Spinal cord (tissue), 4 donors: ENCODE measurements around the gene ELAVL3. TPM values are rescaled to one million over a fixed set of nuclear protein-coding genes. Genes with fewer than 3 reads are reported as not detected.

Experiments
- polyA plus RNA-seq, 2 donors: library from polyadenylated mRNA; unstranded; fragments of 120-200 nt; gene quantifications; one replicate each; pipeline ENCODE4 v1.2.1, GENCODE V29; 2013; ENCODE audit not compliant: insufficient read length in 2 of 2
- small RNA-seq: library from RNA; depleted of rRNA; stranded (forward); fragments of <200 nt; gene quantifications from one replicate; pipeline ENCODE3, GENCODE V24; 2014; ENCODE audit warnings: low replicate concordance
- total RNA-seq, 2 donors: library from RNA; depleted of rRNA in 1 of 2; stranded (reverse); fragments of 120-200 nt in 1 of 2; fragments of >200 nt in 1 of 2; gene quantifications; one replicate each; pipeline versions ENCODE4 v1.2.3 to v1.2.4, GENCODE V29; 2013 to 2014

The ELAVL3 gene
- total and polyA plus RNA-seq, 4 donors: 25.8 to 153 (median 108) TPM

Small RNA genes within 50 kb of the gene (small RNA-seq; reads per million reads assigned to genes)
- gene MIR7974 (not detected), gene RF00019 (not detected), gene RN7SL833P (0.95 reads per million, percentile 78 among the genes with 10 or more reads in this experiment)

Other genes with a start within 250 kb of the ELAVL3 start
- not detected for gene ANGPTL8, start 241.4 kb downstream of the ELAVL3 start, total RNA-seq
- 1 to 10 TPM in 1 of 2 donors, under 1 TPM in 1; 0.71 to 2.3 TPM for gene ANGPTL8, start 241.4 kb downstream of the ELAVL3 start, polyA plus RNA-seq
- 10 to 100 TPM; 16.5 to 42.7 TPM for gene DOCK6, start 218.5 kb downstream of the ELAVL3 start, total RNA-seq
- 10 to 100 TPM; 51.8 to 71.2 TPM for gene DOCK6, start 218.5 kb downstream of the ELAVL3 start, polyA plus RNA-seq
- gene TSPAN16, start 184.9 kb downstream of the ELAVL3 start, total RNA-seq: not detected
- under 1 TPM in 1 of 2 donors, not detected in 1; 0.36 TPM for gene TSPAN16, start 184.9 kb downstream of the ELAVL3 start, polyA plus RNA-seq
- 10 to 100 TPM; 14.2 to 27.0 TPM for gene RAB3D, start 141.4 kb downstream of the ELAVL3 start, total RNA-seq
- 10 to 100 TPM; 13.2 to 17.5 TPM for gene RAB3D, start 141.4 kb downstream of the ELAVL3 start, polyA plus RNA-seq
- 100 to 1,000 TPM in 1 of 2 donors, 10 to 100 TPM in 1; 59.3 to 161 TPM for gene TMEM205, start 134.8 kb downstream of the ELAVL3 start, total RNA-seq
- 100 to 1,000 TPM; 120 to 125 TPM for gene TMEM205, start 134.8 kb downstream of the ELAVL3 start, polyA plus RNA-seq
- 10 to 100 TPM; 14.9 to 37.6 TPM for gene CCDC159, start 134.5 kb downstream of the ELAVL3 start, total RNA-seq
- 10 to 100 TPM; 40.4 to 52.2 TPM for gene CCDC159, start 134.5 kb downstream of the ELAVL3 start, polyA plus RNA-seq
- gene PLPPR2, start 125.6 kb downstream of the ELAVL3 start, total RNA-seq: 10 to 100 TPM; 30.4 to 30.7 TPM
- gene PLPPR2, start 125.6 kb downstream of the ELAVL3 start, polyA plus RNA-seq: 100 to 1,000 TPM; 183 to 215 TPM
- 1 to 10 TPM in 1 of 2 donors, under 1 TPM in 1; 0.50 to 2.6 TPM for gene SWSAP1, start 106.4 kb downstream of the ELAVL3 start, total RNA-seq
- gene SWSAP1, start 106.4 kb downstream of the ELAVL3 start, polyA plus RNA-seq: 1 to 10 TPM; 2.3 to 2.5 TPM
- 1 to 10 TPM; 4.0 to 6.3 TPM for gene EPOR, start 96.7 kb downstream of the ELAVL3 start, total RNA-seq
- gene EPOR, start 96.7 kb downstream of the ELAVL3 start, polyA plus RNA-seq: 1 to 10 TPM; 5.9 to 8.0 TPM
- 1 to 10 TPM; 1.5 to 4.7 TPM for gene RGL3, start 61.7 kb downstream of the ELAVL3 start, total RNA-seq
- 1 to 10 TPM; 8.0 to 9.9 TPM for gene RGL3, start 61.7 kb downstream of the ELAVL3 start, polyA plus RNA-seq
- 1 to 10 TPM in 1 of 2 donors, under 1 TPM in 1; 0.79 to 5.3 TPM for gene ODAD3, start 45.9 kb downstream of the ELAVL3 start, total RNA-seq
- gene ODAD3, start 45.9 kb downstream of the ELAVL3 start, polyA plus RNA-seq: 1 to 10 TPM; 5.2 to 7.1 TPM
- 100 to 1,000 TPM in 1 of 2 donors, 10 to 100 TPM in 1; 55.9 to 132 TPM for gene PRKCSH, start 45.4 kb downstream of the ELAVL3 start, total RNA-seq
- 100 to 1,000 TPM; 226 to 290 TPM for gene PRKCSH, start 45.4 kb downstream of the ELAVL3 start, polyA plus RNA-seq
- gene ZNF653, start 24.8 kb upstream of the ELAVL3 start, total RNA-seq: 10 to 100 TPM in 1 of 2 donors, 1 to 10 TPM in 1; 5.8 to 10.9 TPM
- gene ZNF653, start 24.8 kb upstream of the ELAVL3 start, polyA plus RNA-seq: 10 to 100 TPM; 21.0 to 21.4 TPM
- 10 to 100 TPM; 31.1 to 42.8 TPM for gene ECSIT, start 48.1 kb upstream of the ELAVL3 start, total RNA-seq
- gene ECSIT, start 48.1 kb upstream of the ELAVL3 start, polyA plus RNA-seq: 10 to 100 TPM; 71.0 to 77.8 TPM
- 10 to 100 TPM in 1 of 2 donors, 1 to 10 TPM in 1; 3.7 to 11.2 TPM for gene CNN1, start 57.8 kb upstream of the ELAVL3 start, total RNA-seq
- 1 to 10 TPM; 3.6 to 4.2 TPM for gene CNN1, start 57.8 kb upstream of the ELAVL3 start, polyA plus RNA-seq
- gene ELOF1, start 78.2 kb upstream of the ELAVL3 start, total RNA-seq: 10 to 100 TPM; 18.3 to 59.7 TPM
- 10 to 100 TPM; 75.0 to 79.8 TPM for gene ELOF1, start 78.2 kb upstream of the ELAVL3 start, polyA plus RNA-seq
- gene ACP5, start 96.6 kb upstream of the ELAVL3 start, total RNA-seq: 1 to 10 TPM; 4.4 to 8.0 TPM
- gene ACP5, start 96.6 kb upstream of the ELAVL3 start, polyA plus RNA-seq: 1 to 10 TPM in 1 of 2 donors, under 1 TPM in 1; 0.70 to 1.5 TPM
- gene ZNF627, start 116.4 kb upstream of the ELAVL3 start, total RNA-seq: 10 to 100 TPM; 43.2 to 43.3 TPM
- gene ZNF627, start 116.4 kb upstream of the ELAVL3 start, polyA plus RNA-seq: 10 to 100 TPM; 30.2 to 32.5 TPM